GM21390 (cell line): ENCODE measurements around the gene GPX3.

Source experiments
- ATAC-seq: cut with Tn5 transposase; IDR thresholded peaks from one replicate; pipeline ENCODE4 v1.9.1; 2021; ENCODE audit not compliant: unreplicated experiment

The GPX3 gene, protein sequence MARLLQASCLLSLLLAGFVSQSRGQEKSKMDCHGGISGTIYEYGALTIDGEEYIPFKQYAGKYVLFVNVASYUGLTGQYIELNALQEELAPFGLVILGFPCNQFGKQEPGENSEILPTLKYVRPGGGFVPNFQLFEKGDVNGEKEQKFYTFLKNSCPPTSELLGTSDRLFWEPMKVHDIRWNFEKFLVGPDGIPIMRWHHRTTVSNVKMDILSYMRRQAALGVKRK

DNA sequence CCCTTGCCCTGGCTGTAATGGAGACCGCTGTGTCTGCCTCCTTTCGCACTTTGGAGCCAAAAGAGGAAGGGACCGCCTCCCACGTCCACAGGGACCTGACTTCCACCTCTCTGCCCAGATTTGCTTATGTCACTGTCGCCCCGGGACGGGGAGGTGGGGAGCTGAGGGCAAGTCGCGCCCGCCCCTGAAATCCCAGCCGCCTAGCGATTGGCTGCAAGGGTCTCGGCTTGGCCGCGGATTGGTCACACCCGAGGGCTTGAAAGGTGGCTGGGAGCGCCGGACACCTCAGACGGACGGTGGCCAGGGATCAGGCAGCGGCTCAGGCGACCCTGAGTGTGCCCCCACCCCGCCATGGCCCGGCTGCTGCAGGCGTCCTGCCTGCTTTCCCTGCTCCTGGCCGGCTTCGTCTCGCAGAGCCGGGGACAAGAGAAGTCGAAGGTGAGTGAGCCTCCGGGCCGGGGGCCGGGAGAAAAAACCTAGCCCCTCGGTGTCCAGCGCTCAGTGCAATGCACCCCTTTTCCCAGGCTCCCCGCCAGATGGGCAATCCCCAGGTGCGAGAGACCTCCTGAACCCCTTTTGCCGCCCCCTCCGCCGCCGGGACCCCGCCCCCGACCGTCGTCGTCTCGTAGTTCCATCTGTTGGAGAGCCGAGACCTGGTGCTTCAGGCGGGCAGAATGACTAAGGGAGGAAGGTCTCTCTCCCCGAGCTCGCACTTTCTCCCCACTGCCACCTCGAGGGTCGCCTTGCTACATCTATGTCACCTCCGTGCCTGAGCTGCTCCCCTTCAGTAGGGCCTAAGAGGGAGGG is at the start of gene GPX3:
Gene GPX3, plus strand, starts transcription at position 288 of the 807 bp plus-strand sequence. Its CDS starts 64 bp downstream, at position 352.
- ATAC-seq, result peak; percentile 82

DNA sequence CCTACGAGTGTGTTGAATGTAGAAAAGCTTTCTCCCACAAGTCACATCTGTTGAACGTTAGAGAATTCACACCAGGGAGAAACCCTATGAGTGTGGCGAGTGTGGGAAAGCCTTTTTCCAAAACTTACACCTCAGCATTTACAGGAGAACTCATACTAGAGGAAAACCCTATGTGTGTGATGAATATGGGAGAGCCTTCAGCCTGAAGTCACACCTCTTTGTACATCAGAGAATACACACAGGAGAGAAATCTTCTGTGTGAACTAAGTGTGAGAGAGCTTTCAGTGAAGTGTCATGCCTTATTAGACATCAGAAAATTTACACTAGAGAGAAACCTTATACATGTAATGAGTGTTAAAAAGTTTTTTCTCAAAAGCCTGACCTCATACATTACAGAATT is 41.8 kb upstream of the GPX3 start:
- ATAC-seq, result no peak

DNA sequence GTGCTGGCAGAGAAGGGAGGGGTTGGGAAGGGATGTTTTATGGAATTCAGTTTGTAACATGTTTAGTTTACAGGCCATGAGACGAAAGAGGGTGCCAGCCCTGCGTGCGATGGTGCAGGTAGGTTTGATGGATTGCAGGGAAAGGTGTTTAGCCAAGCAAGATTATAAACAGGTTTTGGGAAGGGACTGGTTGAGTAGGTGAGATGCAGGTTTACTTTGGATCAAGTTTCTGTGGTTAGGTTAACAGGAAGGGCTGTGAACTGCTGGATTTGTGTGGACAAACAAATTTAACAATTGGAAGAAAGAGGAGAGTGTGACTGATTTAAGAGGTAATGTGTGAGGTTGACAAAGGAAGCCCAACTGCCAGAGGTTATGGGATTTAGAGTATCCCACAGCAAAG is 32.6 kb upstream of the GPX3 start:
- no peak for ATAC-seq

DNA sequence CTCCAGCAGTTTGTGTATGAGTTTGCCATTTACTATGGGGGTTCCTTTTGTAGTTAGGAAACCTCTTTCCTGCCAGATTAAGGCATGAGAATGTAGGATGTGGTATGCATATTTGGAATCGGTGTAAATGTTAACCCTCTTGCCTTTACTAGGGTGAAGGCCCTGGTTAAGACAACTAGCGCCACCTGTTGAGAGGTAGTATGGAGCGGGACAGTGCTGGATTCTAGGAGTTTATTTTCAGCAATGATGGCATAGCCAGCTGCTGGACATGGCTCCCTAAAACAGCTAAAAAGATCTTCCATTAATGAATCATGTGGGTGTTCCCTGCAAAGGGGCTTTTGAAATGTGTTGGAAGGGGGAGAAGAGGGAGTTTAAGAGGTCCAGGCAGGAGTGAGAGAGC is 30.7 kb upstream of the GPX3 start:
- no peak for ATAC-seq

DNA sequence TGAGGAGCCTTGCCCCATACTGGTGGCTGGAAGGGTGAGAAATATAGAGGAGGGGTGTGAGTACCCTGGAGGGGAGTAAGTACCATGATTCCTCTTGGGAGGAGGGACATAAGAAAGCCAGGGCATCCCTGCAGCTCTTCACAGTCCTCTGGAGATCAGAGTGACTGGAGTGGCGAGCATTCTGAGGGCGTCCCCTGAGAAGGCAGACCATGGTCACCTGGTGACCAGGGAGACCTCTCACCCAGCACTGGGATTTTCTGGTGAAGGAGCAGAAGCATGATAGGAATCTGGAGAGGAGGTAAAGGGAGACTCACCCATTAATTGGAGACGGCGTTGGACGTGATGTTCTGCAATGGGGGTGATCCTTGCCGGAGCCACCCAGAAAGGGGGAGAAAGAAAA is 27.7 kb upstream of the GPX3 start:
- ATAC-seq, result no peak

DNA sequence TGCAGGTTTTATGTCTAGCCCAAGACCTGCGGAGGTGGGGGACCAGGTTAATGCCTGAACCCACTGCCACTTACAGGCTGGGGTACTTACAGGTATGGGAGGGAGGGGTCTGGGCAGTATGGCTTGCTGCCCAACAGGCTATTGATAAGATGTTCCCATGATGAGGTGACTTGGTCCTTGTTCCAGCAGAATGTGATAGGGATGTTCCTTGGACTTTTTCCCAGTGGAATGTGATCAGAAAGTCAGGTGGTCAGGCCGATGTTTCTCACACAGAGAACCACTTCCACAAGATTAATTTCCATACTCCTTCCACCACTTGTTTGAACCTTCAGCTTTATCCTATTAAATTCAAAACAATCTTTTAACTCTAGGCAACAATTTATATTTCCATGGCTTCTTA is 27.0 kb upstream of the GPX3 start:
- ATAC-seq, result no peak

DNA sequence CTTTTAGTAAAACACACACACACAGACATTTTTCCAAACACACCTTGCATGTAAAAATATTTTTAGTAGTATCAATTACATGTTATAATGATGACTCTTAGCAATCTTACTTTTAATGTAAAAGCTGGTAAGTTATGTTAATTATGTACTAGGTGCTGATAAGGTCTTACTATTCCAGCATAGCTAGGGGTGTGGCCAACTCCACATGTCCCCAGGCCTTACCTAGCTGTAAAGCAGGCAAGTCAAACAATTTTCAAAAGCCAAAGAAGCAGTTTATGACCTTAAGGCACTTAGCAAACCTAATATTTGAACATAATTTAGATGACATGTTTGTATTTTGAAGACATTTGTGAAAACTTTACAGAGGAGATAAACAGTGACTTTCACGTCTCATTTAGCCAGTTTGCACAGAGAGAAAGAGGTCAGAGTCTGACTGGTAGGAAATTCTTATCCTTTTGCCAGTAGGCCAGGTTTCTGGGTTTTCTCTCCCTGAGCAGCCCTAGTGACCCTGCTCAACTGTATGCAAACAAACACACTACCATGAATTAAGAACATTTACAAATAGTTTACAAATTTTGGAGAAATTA is 26.5 kb upstream of the GPX3 start:
- ATAC-seq, result no peak

DNA sequence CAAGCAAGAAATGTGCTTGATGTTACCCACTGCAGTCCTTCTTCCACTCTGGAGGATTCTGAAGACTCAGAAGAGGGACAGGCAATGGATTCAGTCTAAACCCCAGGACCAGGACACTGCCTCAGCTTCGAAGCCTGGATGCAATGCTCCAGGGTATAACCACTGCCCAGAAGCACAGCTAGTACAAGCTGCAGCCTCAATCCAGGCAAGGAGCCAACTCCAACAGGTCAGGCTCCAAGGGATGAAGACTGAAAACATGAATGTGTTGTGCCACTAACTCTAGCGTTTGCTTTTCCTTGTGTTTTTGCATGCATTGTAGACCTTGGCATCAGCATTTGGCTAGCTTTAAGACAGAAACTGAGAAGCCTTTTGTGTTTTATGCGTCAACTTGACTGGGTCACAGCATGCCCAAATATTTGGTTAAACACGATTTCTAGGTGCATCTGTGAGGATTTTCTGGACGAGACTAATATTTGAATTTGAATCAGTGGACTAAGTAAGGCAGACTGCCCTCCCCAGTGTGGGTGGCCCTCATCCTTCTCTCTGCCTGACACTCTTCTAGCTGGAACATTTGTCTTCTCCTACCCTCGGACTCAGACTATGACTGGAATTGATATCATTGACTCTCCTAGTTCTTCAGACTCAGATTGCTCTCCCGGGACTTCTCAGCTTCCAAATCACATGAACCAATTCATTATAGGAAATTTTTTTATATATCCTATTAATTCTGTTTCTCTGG is 20.5 kb upstream of the GPX3 start:
- ATAC-seq, result no peak

DNA sequence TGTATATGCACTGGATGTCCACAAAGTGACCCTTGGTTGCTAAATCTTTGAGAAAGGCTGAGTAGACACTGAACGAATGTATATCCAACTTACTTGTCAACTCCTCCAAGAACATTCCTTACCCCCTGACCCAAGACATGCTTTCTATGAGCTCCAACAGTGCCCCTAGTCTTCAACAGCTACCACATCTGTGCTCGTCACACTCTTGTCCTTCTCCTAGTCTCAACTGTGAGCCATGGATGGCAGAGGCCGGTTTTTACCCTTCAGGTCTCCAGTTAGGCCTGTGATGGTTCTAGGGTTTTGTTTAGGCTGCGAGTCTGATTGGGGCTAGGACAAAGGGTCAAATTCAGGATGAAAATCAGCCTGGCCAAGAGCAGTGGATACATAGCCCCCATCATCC is 19.0 kb upstream of the GPX3 start:
- ATAC-seq, result no peak

DNA sequence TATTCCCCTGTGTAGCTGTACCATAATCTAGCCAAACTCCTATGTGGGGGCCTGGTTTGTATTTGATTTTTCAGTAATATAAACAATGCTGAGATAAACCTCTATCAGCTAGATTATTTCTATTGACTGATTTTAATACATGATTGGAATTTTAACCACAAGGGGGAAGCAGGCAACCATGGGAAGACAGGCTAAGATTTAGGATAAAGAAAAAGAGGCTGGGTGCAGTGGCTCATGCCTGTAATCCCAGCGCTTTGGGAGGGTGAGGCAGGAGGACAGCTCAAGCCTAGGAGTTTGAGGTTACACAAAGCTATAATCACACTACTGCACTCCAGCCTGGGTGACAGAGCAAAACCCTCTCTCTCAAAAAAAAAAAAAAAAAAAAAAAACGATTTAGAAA is 18.1 kb upstream of the GPX3 start:
- no peak for ATAC-seq

DNA sequence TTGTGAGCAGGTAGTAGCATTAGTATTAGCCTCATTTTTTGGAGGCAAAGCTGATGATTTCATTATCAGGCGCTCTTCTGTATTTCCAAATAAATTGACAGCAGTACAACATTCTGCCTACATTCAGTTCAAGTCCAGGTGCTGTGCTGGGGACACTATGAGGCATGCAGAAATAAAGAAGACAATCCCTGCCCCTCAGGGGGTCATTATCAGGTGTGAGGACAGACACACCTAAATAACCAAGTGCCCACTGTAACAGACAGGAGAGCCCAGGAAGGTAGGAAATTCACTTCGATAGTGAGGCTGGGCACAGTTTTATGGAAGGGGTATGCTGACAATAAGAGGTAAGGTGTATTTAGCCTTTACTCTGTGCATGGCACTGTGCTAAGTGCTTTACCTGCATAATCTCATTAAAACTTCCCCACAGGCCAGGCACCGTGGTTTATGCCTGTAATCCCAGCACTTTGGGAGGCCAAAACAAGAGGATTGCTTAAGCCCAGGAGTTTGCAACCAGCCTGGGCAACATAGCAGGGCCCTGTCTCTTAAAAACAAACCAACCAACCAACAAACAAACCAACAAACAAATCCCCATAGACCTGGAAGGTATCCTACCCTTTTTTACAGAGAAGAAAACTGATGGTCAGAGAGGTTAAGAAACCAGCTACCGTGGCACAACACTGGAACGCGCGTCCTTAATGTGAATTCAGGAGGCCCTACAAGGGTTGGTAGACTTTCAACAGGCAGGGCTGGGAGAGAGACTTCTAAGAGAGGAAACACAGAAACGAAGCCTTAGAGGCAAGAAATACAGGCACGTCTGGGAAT is 17.5 kb upstream of the GPX3 start:
- ATAC-seq, result no peak

DNA sequence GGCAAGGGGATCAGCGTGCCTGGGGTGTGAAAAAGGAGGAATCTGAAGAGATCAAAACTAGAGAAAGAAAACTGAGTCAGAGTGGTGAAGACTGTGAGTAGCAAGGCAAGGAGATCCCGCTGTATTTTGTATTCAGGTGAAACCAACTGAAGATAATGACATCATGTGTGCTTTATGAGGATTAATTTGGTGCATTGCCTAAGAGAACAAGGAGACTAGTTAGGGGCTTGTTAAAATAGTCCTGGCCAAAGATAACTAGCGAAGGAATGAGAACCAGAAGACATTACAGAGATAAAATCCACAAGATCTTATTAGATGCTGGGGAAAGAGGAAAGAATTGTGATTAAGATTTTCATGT is 16.9 kb upstream of the GPX3 start:
- no peak for ATAC-seq

DNA sequence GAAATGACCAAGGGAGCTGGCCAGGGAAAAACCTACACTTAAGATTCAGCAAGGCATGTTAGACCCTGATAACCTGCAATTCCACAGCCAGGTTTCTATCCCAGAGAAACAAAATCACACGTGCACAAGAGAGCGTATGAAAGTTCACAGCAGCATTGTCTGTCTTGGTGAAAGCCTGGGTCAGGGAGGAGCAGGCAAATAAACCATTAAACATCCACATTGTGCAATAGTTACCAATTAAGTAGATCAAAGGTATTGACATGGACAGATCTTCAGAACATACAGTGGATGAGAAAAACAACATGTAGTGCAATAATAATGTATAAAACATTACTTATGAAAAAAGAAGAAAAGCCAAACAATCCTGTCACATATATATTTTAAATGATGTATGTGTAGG is 15.9 kb upstream of the GPX3 start:
- no peak for ATAC-seq

DNA sequence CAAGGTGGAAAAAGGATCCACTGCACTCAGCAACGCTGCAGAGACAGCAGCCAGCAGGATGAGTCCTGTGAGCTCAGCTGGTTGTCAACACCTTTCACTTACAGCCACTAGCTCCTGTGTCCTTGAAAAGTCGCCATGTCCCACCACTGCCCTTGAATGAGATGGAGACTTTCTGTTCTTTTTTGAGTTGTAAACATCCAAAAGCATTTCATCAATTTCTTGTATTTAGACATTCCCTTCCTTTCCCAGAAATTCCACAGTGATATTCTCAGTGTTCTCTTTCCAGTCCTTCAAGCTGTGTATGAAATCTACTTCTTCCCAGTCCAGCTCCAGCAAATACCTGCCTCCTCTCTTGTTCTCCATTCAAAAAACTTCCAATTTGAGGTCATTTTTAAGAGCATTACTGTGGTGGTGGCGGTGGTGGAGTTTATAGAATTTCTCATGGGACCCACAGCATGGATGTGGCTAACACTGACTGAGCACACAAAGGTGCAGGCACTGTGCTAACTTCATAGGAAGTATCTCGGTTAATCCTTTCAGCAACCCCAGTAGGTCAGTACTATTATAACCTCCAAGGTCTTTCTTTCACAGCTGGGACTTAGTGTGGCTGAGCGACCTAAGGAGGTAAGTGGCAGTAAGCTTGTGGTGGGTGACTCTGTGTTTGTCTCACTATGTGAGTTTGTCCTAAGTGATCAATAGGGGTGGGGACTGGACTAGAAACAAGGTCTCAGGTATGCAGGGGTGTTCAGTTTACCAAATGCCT is 15.0 kb upstream of the GPX3 start:
- no peak for ATAC-seq

DNA sequence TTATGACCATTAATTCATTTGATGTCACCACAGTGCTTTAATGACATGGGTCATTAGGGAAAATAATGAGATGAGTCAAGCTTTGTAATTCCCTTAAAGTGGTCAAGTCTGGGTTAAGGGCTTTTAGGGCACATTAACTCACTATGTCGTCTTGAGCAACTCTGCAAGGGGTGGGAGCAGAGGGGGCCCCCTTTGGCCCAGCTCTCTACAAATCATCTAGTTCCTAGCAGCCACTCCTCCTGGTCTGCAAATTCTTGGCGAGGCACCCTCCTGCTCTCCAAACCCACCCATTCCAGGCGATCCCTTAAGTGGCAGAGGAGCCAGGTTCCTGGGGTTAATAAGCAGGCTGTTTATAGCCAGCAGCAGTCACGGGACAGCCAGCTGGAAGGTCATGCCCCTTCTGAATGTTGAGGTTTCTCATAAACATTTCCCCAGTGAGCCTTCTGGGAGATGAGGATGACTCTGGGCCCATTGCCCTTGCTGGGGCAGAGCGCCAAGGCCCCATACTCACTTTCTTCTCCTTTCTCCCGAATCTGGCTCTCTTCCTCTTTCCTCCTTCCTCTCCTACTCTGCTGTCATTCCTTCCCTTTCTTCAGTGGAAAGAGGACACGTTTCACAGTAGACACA is 14.3 kb upstream of the GPX3 start:
- ATAC-seq, result no peak

DNA sequence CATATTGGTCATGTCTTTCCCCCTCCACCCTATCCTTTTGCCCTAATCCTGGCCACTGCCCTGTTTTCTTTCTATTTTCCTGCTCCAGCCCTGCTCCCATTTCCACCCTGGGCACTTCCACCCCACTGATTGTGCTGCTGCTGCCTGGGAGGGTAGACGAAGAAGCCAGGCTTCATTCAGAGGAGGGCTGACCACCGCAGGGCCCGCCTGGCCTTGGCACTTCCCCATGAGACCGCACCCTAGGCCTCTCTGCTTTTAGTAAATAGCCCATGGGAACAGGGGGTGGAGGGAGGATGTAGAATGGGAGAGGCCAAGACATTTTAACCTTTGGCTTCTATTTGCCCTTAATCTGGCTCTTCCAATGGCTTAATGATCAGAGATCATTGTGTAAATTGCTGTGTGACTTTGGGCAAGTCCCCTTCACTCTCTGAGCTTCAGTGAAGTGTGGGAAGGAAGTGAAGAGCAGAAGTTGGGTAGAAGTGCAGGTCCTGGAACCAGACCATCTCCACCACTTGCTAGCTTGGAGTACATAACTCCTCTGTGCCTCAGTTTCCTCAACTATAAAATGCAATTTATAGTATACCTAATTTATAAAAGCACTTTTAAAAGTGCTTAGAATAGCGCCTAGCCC is 13.6 kb upstream of the GPX3 start:
- no peak for ATAC-seq

DNA sequence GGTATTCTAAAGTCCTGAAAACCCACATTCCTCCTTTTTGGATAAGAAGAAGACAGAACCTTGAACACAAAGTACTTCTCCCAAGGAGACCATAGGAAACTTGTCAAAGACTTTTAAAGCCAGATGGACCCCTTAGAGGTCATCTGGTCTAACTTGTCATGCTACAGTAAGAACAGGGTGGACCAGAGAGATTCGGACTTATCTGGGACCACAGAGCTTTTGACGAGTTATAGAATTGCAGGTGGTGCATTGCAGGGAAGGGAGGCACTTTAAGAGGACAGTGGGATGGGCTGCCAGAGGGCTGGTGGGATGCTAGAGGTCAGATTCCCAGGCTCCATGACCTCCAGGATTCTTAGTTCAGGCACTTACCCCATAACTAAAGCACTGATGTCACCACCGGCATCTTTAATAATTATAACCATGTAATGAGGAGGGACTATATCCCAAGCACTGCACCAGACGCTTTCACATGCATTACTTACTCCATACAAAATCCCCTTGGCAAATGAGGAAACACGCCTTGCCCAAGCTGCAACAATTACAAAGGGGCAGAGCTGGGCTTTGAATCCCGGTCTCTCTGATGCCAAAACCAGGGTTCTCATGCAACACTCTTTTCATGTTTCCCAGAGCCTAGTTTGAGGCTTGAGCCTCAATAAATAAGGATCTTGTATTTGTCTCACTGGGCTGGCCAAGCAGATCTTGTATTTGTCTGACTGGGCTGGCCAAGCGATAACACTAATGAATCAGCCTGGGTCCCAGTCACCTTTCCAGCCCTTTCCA is 12.8 kb upstream of the GPX3 start:
- no peak for ATAC-seq

DNA sequence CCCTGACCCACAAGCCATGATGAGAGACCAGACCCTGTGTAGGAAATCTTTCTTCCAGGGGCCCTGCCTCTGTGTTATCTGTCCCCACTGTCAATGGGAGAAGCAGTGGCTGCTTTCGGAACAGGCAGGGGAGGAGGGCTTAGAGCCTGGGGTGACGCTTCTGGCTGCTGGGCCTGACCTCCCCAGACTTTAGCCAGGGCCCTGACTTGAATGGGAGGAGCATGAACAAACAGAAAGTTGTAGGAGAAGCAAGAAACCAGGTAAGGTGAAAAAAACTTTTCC is 12.2 kb upstream of the GPX3 start:
- no peak for ATAC-seq

DNA sequence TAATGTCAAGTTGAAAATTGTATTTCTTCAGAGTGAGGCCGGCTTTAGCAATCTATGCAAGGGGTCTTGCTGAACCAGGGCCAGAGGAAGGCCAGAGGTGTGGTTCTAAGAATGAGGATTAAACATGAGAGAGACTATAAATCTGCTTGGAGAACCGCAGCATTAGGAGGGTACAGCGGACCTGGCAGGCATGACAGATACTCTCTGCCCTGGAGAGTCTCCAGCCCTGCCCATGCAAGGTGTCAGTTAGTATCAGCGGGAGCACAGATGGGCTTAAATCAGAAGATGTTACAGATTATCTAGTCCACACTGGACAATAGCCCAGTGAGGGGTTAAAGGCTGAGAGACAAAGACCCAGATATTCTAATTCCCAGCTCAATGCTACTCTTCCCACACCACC is 11.5 kb upstream of the GPX3 start:
- no peak for ATAC-seq
